ENCODE measurements around the gene ZNF846.

DNA sequence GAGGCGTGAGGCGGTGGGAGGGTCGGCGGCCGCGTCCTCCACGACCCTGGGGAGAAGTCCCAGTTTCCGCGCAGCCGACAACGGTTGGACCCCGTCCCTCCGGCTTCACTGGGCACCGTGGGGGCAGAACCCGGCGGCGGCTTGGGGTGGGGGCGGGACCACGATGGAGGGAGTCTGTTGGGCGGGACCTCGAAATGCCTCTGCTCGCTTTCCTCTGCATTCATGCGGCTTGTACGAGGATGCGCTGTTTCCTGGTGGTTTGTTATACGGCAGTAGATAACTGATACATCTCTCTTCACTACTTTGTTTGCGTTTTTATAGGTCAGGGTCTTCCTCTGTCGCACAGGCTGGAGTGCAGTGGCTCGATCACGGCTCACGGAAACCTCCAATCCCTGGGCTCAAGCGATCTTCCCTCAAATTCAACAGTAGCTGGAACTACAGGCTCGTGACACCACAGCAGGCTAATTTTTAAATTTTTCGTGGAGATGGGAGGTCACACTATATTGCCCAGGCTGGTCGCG lies 24.6 kb upstream of the ZNF846 start:
- TF ChIP-seq POLR2AphosphoS5 (IDR thresholded peaks at IDR 0.05; ENCODE audit: low read depth, low read length) (no peak), TAF1 (IDR thresholded peaks at IDR 0.05; ENCODE audit: borderline replicate concordance, low read depth, low read length) (no peak), POLR2A (IDR thresholded peaks at IDR 0.05; ENCODE audit: low read depth, low read length) (no peak)

Data from GM12892 (cell line).